ENCODE results near the gene DSTN.

DNA sequence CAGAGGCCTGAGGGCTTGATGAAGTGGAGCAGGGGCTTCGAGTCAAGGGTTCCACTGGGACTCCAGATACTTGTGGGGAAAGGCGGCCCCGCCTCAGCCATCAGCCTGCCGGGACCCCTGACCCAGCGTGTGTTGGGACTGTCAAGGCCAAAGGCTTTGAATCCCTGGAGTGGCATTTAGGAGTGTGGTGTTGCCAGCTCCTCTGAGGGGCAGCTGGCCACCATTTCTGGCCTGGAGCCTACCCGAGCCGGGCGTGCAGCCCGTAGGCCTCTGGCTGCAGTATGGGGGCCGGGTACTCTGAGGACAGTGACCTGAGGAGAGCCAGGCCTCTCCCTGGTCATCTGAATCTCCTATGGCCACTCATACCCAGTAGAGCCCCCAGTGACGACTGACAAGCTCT is 72.1 kb downstream of the DSTN start:
- TF ChIP-seq CTCF (conservative IDR thresholded peaks at IDR 0.05; ENCODE audit: low read length) = no peak
- TF ChIP-seq EZH2phosphoT487 (IDR thresholded peaks at IDR 0.05; ENCODE audit: borderline replicate concordance, low read depth, low read length) = no peak

Data from OCI-LY7 (cell line).